Stimulated activated CD4-positive, alpha-beta T cell treated with anti-CD3 and anti-CD28 coated beads, Interleukin-12 subunit alpha, Interleukin-12 subunit beta, amount 100 ng/mL, for 24 hours (primary cell): ENCODE measurements around the gene CYTL1.
A peak's percentile ranks its signal among the peaks of the same experiment; 100 is the strongest.
"Not testable (repeated sequence)": the region's sequence is repeated elsewhere in the genome, so short reads cannot be mapped to it uniquely, and the experiment has no call there.

Experiments
- DNase-seq, 2 experiments: peaks; one replicate each; pipeline ENCODE4 v3.0.0-alpha.2; 2020; ENCODE audit warnings: low read depth in 2 of 2

Gene CYTL1

GRCh38 chr4:5019274-5019673, at the start of gene CYTL1:
Gene CYTL1 (minus strand): TSS chr4:5019458. CDS start chr4:5019445, 13 bp downstream.
- no peak for DNase-seq

GRCh38 chr4:5067908-5068307, 48.6 kb upstream of the CYTL1 start:
- no peak for DNase-seq

GRCh38 chr4:5066968-5067367, 47.7 kb upstream of the CYTL1 start:
- DNase-seq = not testable (repeated sequence)

GRCh38 chr4:5066101-5066500, 46.8 kb upstream of the CYTL1 start:
- no peak for DNase-seq

GRCh38 chr4:5055411-5055810, 36.2 kb upstream of the CYTL1 start:
- no peak for DNase-seq

GRCh38 chr4:5054532-5054931, 35.3 kb upstream of the CYTL1 start:
- no peak for DNase-seq

GRCh38 chr4:5052726-5053425, 33.6 kb upstream of the CYTL1 start:
- no peak for DNase-seq

- DNase-seq = no peak
Measured at GRCh38 chr4:5052204-5052702, 33.0 kb upstream of the CYTL1 start.

GRCh38 chr4:5051278-5052203, 32.3 kb upstream of the CYTL1 start, which contains the start of gene STK32B:
Gene STK32B (plus strand): TSS chr4:5051480.
- DNase-seq = peak in 1 of 2 experiments; percentile 8

GRCh38 chr4:5050520-5051277, 31.4 kb upstream of the CYTL1 start:
- peak in 1 of 2 experiments; percentile 26 for DNase-seq

GRCh38 chr4:5048721-5049120, 29.5 kb upstream of the CYTL1 start:
- DNase-seq = no peak

- no peak for DNase-seq
Measured at GRCh38 chr4:5045097-5045496, 25.8 kb upstream of the CYTL1 start.

GRCh38 chr4:5044341-5044740, 25.1 kb upstream of the CYTL1 start:
- no peak for DNase-seq

GRCh38 chr4:5043579-5043978, 24.3 kb upstream of the CYTL1 start:
- no peak for DNase-seq

GRCh38 chr4:5041699-5042098, 22.4 kb upstream of the CYTL1 start:
- no peak for DNase-seq

- DNase-seq = no peak
Measured at GRCh38 chr4:5040856-5041620, 21.8 kb upstream of the CYTL1 start.

GRCh38 chr4:5039800-5040199, 20.5 kb upstream of the CYTL1 start:
- no peak for DNase-seq

- no peak for DNase-seq
Measured at GRCh38 chr4:5037553-5038551, 18.6 kb upstream of the CYTL1 start.

GRCh38 chr4:5036239-5036638, 17.0 kb upstream of the CYTL1 start:
- DNase-seq = no peak

- no peak for DNase-seq
Measured at GRCh38 chr4:5034206-5034605, 14.9 kb upstream of the CYTL1 start.
